ENCODE data around the gene EHBP1L1.

The EHBP1L1 gene

GRCh38 chr11:65577756-65578109 is 1.9 kb downstream of the EHBP1L1 start:
- no peak for DNase-seq (ENCODE audit: low read depth in 2 of 2)

GRCh38 chr11:65578134-65578533 is 2.3 kb downstream of the EHBP1L1 start:
- DNase-seq (ENCODE audit: low read depth in 2 of 2): no peak

DNA sequence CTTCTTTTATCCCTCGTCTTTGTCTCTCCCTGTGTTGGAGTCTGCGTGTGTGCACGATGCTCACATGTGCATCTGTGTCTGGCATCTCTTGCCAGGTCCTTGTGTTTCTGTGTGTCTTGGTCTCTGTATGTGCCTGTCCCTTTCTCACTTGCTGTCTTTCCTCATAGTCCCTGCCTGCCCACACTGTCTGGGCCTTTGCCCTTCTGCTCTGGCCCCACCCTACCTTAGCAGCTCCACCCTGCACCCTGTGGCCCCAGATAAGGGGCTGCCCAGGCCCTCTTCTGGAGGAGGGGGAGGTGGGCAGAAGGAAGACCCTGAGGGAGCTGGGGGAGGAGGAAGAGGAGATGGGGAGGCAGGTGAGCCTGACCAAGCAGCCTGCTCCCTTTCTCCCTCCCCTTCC is 2.8 kb downstream of the EHBP1L1 start:
- no peak for DNase-seq (ENCODE audit: low read depth in 2 of 2)

- no peak for DNase-seq (ENCODE audit: low read depth in 2 of 2)
Observed at GRCh38 chr11:65579291-65579690, 3.4 kb downstream of the EHBP1L1 start.

- no peak for DNase-seq (ENCODE audit: low read depth in 2 of 2)
Observed at GRCh38 chr11:65580031-65580692, 4.3 kb downstream of the EHBP1L1 start.

GRCh38 chr11:65580756-65581155 is 4.9 kb downstream of the EHBP1L1 start:
- no peak for DNase-seq (ENCODE audit: low read depth in 2 of 2)

- DNase-seq (ENCODE audit: low read depth in 2 of 2): no peak
Observed at GRCh38 chr11:65581928-65582327, 6.1 kb downstream of the EHBP1L1 start.

DNA sequence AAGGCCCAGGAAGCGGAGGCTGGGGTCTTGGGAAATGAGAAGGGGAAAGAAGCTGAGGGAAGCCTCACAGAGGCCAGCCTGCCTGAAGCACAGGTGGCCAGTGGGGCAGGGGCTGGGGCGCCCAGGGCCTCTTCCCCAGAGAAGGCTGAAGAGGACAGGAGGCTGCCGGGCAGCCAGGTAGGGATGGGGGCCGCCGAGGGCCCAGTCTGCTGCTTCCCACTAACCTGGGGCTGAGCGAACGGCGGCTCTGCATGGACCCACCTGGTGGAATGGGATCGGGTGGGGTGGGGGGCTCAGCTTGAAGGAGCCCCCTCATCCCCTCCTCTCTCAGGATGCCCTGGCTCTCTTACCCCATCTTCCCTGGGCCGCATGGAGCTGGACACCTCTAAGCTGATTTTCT is 7.7 kb downstream of the EHBP1L1 start:
- DNase-seq (ENCODE audit: low read depth in 2 of 2): no peak

GRCh38 chr11:65584106-65584505 is 8.3 kb downstream of the EHBP1L1 start:
- DNase-seq (ENCODE audit: low read depth in 2 of 2): no peak

DNA sequence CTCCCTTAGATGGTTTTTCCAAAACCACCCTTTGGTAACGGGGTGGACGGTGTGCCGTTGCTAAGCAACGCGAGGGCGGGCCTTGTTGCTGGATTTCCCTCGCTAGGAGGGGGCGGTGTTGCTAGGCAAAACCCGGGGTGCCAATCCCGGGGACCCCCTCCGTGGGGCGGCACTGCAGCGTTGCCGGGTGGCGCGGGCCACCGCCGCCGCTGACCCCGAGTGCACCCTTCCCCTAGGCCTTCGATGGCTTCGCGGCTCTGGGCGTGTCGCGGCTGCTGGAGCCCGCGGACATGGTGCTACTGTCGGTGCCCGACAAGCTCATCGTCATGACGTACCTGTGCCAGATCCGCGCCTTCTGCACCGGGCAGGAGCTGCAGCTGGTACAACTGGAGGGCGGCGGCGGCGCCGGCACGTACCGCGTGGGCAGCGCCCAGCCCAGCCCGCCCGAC is 8.9 kb downstream of the EHBP1L1 start:
- no peak for DNase-seq (ENCODE audit: low read depth in 2 of 2)

DNA sequence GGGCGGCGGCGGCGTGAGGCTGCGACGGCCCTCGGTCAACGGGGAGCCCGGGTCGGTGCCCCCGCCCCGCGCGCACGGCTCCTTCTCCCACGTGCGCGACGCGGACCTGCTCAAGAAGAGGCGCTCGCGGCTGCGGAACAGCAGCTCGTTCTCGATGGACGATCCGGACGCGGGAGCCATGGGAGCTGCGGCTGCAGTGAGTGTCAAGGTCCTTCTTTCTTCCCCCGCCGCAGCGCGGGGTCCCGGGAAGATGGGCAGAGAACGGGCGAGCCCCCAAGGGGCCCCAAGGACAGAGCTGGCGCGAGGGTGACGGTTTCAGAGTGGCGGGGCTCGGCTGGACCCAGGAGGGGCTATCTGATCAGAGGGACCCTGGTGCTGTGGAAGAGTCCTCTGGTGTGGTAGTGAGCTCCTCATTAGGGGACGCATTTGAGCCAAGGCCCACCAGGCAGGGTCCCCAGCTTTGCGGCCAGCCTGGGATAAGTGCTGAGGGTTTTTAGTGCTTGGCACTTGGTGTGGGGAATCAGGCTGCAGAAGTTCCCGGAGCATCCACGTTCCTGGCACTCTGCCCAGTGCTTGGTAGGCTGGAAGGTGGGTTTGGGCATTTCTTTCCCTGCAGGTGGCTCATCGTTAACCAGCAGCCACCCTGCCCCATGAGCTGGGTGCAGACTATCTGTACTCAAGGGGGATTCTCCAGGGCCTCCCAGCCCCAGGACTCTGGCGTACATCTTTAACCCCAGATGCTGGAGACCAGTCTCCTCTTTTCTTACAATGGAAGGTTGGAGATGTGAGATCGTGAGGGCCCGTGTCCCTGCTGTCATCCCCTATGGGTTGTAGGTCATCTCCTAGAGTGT is 9.8 kb downstream of the EHBP1L1 start:
- DNase-seq (ENCODE audit: low read depth in 2 of 2): no peak

DNA sequence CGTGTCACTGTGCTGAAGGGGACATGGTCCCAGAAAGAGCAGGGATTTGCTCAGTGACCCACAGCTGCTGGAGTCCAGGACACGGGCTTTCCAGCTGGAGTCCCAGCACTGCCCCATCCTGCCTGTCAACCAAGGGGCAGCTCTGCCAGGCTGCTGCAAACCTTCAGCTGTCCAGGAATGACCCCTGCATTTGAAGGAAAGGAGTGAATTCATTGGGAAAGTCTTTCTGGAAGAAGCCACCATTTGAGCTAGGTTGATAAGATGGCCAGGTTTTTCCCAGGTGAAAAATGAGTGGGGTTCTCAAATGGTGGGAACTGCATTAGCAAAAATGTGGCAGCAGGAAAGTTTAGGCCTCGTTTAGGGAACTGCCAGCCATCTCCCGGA is 10.4 kb downstream of the EHBP1L1 start:
- DNase-seq (ENCODE audit: low read depth in 2 of 2): no peak

GRCh38 chr11:65586676-65587075 is 10.8 kb downstream of the EHBP1L1 start:
- no peak for DNase-seq (ENCODE audit: low read depth in 2 of 2)

GRCh38 chr11:65588199-65589054 is 12.6 kb downstream of the EHBP1L1 start:
- DNase-seq (ENCODE audit: low read depth in 2 of 2): peak; percentile 67 to 68

GRCh38 chr11:65589444-65590239 is 13.8 kb downstream of the EHBP1L1 start:
- DNase-seq (ENCODE audit: low read depth in 2 of 2): no peak

DNA sequence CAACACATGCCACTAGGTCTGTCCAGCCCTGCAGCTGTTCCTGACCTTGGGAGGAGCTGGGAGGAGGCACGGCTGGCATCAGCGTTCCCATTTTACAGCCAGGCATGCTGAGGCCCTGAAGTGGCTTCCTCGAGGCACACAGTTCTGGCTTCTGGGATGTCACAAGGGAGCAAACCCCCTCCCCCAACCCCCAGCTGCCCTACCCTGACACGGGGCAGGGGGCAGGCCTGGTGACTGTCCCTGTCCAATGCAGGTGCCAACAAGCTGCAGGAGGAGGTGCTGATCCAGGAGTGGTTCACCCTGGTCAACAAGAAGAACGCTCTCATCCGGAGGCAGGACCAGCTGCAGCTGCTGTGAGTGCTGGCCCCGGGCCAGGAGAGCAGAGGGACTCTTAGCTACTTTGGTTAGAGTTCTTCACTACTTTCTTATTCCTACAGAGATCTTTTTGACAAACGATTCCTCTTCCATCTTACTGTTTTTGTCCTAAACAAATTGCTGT is 14.4 kb downstream of the EHBP1L1 start:
- no peak for DNase-seq (ENCODE audit: low read depth in 2 of 2)

DNA sequence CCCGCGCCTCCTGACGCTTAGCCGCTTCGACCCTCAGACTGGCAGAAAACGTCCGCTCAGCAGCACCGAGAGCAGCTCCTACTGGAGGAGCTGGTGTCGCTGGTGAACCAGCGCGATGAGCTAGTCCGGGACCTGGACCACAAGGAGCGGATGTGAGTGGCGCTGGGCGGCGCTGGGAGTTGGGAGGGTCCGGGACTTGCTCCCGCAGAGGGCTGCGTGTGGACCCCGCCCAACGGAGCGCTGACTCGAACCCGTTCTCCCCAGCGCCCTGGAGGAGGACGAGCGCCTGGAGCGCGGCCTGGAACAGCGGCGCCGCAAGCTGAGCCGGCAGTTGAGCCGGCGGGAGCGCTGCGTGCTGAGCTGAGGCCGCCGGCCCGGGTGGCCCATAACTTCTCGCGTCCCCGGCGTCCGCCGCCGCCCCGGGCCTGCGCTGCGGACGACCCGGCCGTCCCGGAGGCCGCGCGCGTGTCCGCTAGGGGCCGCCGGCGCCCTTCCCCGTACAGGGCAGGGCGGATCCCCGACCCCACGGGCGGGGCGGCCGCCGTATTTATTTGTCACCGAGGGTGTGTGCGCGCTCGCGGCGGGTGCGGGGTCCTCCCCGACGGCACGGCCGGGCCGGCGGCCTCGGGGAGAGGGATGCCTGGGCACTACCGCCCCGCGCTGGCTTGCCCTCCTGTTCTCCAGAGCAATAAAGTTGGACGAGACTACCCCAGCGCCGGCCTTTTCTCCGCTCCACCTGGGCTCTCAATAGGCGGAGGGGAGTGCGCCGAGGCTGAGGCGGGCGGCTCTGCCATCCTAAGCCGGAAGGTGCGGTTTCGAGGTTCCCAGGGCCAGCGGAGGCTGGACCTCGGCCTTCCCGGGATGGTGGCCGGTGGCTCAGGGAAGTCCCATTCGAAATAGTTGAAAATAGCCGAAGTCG is 16.3 kb downstream of the EHBP1L1 start:
- DNase-seq (ENCODE audit: low read depth in 2 of 2): no peak

- no peak for DNase-seq (ENCODE audit: low read depth in 2 of 2)
Observed at GRCh38 chr11:65592858-65593517, 17.1 kb downstream of the EHBP1L1 start.

- no peak for DNase-seq (ENCODE audit: low read depth in 2 of 2)
Observed at GRCh38 chr11:65593518-65594414, 17.9 kb downstream of the EHBP1L1 start.

All from stimulated activated CD4-positive, alpha-beta T cell treated with anti-CD3 and anti-CD28 coated beads, Interleukin-4, amount 100 ng/mL, for 48 hours (primary cell).